ENCODE data around the gene CES1. TPM values are rescaled to one million over a fixed set of nuclear protein-coding genes. Genes with fewer than 3 reads are reported as not detected.

Gene CES1
- 0.13 and 5.8 TPM in 2 replicates for total RNA-seq

DNA sequence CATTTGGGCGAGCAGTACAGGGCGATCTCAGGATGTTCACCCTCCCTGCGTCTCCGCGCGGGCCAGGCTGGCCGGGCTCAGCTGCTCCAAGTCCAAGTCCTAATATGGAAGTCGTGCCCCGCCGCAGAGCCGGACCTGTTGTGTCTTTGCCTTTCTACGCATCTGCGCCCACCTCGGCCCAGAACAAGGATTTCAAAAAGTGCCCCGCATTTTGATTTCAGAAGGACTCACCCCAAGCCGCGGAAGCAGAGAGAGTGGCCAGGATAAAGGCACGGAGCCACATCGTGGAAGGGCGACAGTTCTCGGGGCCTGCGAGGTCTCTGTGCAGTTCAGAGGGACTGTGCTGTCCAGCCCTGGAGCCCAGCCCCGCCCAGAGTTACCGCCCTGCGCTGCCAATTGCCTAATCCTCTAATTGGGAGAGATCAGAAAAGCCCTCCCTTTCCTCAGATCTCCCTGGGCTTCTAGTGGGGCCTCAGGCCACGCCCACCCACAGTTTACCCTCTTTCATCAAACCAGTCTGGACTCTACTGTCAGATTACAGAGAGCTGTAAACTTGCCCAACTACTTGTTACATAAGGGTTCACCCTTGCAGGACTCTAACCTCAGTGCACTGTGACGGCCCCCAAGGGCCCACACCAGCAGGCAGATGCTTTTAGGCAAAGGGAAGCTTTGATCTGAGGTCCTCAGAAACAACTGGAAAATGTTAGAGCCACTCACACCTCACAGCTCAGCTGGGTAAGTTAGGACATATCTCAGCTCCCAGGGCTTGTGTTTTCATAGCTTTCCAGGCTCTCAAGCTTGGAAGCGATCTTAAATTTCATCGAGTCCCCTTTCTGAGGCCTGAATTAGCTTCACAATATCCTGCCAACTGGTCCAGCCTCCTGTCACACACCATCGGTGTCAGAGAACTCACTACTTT, at the start of gene CES1:
CES1 (minus strand) TSS at position 324 of the 919 bp plus-strand sequence; CDS start at position 283, 41 bp downstream.

DNA sequence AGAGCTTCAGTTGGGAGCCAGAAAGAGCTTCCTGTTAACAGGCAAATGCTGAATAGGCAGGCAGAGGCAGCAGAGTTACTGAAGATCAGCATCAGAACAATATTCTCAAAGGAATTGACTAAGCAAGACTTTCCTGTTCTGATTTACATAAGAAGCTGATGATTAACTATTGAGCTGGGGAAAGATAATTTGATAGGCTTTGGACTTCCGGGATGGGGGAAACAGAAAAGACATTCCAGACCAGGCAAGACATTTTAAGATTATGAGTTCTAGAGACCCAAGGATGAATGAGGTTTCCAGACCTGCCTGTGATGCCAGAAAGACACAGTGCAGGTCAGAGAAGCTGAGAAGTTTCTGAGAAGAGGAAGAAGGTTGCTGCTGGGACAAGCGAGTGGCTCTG, 42.4 kb upstream of the CES1 start, which contains the start of gene CES5A:
CES5A (minus strand) TSS at position 101 of the 400 bp plus-strand sequence. CDS start 152 bp downstream, outside the sequence.

Other genes starting within 250 kb of the CES1 start
- gene SLC6A2, start 177.1 kb downstream of the CES1 start, total RNA-seq: not detected in 2 replicates
- not detected in 2 replicates for gene CES5A, start 42.3 kb upstream of the CES1 start, total RNA-seq